Chondrocyte (in vitro differentiated cells): ENCODE measurements around the gene B3GALNT2. TPM values are rescaled to one million over a fixed set of nuclear protein-coding genes. Genes with fewer than 3 reads are reported as not detected.
A peak's percentile ranks its signal among the peaks of the same experiment; 100 is the strongest.

Experiments
- DNase-seq: peaks from one replicate; pipeline ENCODE4 v3.0.0; 2021; ENCODE audit warnings: mixed read lengths, low spot score
- H3K27ac Mint-ChIP-seq: one replicate; pipeline ENCODE4 v1.8.0; 2021; ENCODE audit warnings: mild to moderate bottlenecking, moderate library complexity, mixed read lengths; ENCODE audit not compliant: unreplicated experiment
- H3K27me3 Mint-ChIP-seq: 2 replicates; pipeline ENCODE4 v1.8.0; 2021; ENCODE audit warnings: low read depth, mixed read lengths
- H3K36me3 Mint-ChIP-seq: 2 replicates; pipeline ENCODE4 v1.8.0; 2021; ENCODE audit warnings: low read depth, mixed read lengths
- H3K4me1 Mint-ChIP-seq: 2 replicates; pipeline ENCODE4 v1.8.0; 2021; ENCODE audit warnings: low read depth, mild to moderate bottlenecking, mixed read lengths
- H3K4me3 Mint-ChIP-seq: one replicate; pipeline ENCODE4 v1.8.0; 2021; ENCODE audit warnings: mild to moderate bottlenecking, moderate library complexity, mixed read lengths; ENCODE audit not compliant: unreplicated experiment
- H3K9me3 Mint-ChIP-seq: 2 replicates; pipeline ENCODE4 v1.8.0; 2021; ENCODE audit warnings: low read depth, mixed read lengths
- CTCF ChIP-seq: fragments of 200-600 bp; sonication (generic); IDR thresholded peaks from 2 replicates; pipeline ENCODE4 v1.5.0; 2021; ENCODE audit warnings: antibody characterized with exemption, mild to moderate bottlenecking, moderate library complexity
- total RNA-seq: library from RNA; stranded (reverse); gene quantifications from 3 replicates; pipeline ENCODE4 v1.2.1, GENCODE V29; 2021

The B3GALNT2 gene
- total RNA-seq, 1 donor from 2014 or later = 30.4 TPM

- H3K36me3 Mint-ChIP-seq = peaks cover 30% of the 10 kb centered on the region
- no peak overlapping the region for H3K27ac Mint-ChIP-seq
- H3K4me3 Mint-ChIP-seq = no peak overlapping the region
Observed at GRCh38 chr1:235448616-235449015, 55.6 kb downstream of the B3GALNT2 start.

GRCh38 chr1:235442788-235443429, 61.3 kb downstream of the B3GALNT2 start:
- DNase-seq = no peak
- peaks cover 9% of the 10 kb centered on the region for H3K4me1 Mint-ChIP-seq
- no peak for TF ChIP-seq CTCF
- H3K27me3 Mint-ChIP-seq = no peaks in the 10 kb centered on the region
- H3K36me3 Mint-ChIP-seq = peaks cover 25% of the 10 kb centered on the region
- peak overlapping the region; percentile 90 for H3K27ac Mint-ChIP-seq
- H3K9me3 Mint-ChIP-seq = no peaks in the 10 kb centered on the region
- H3K4me3 Mint-ChIP-seq = no peak overlapping the region

More at GRCh38 chr1:235448616-235449015, 55.6 kb downstream of the B3GALNT2 start:
- no peak for TF ChIP-seq CTCF
- Mint-ChIP-seq H3K9me3 (no peaks in the 10 kb centered on the region), H3K4me1 (peaks cover 7% of the 10 kb centered on the region), H3K27me3 (no peaks in the 10 kb centered on the region)
- no peak for DNase-seq

- TF ChIP-seq CTCF = no peak
- no peaks in the 10 kb centered on the region for H3K9me3 Mint-ChIP-seq
- no peaks in the 10 kb centered on the region for H3K27me3 Mint-ChIP-seq
- H3K27ac Mint-ChIP-seq = peak overlapping the region; percentile 55
- H3K4me1 Mint-ChIP-seq = peaks cover 9% of the 10 kb centered on the region
- DNase-seq = no peak
- H3K4me3 Mint-ChIP-seq = no peak overlapping the region
- H3K36me3 Mint-ChIP-seq = peaks cover 25% of the 10 kb centered on the region
Observed at GRCh38 chr1:235441159-235441685, 63.0 kb downstream of the B3GALNT2 start.

- Mint-ChIP-seq H3K27me3 (no peaks in the 10 kb centered on the region), H3K4me1 (peaks cover 15% of the 10 kb centered on the region), H3K36me3 (peaks cover 19% of the 10 kb centered on the region), H3K4me3 (no peak overlapping the region), H3K27ac (no peak overlapping the region), H3K9me3 (no peaks in the 10 kb centered on the region)
- no peak for TF ChIP-seq CTCF
- no peak for DNase-seq
Observed at GRCh38 chr1:235434001-235434400, 70.3 kb downstream of the B3GALNT2 start.

GRCh38 chr1:235430991-235431390, 73.3 kb downstream of the B3GALNT2 start:
- Mint-ChIP-seq H3K27ac (peak overlapping the region; percentile 85), H3K4me1 (peaks cover 15% of the 10 kb centered on the region), H3K27me3 (no peaks in the 10 kb centered on the region), H3K4me3 (no peak overlapping the region), H3K36me3 (peaks cover 8% of the 10 kb centered on the region), H3K9me3 (no peaks in the 10 kb centered on the region)
- DNase-seq = no peak
- TF ChIP-seq CTCF = no peak
